Keratinocyte (primary cell): Measurements from ENCODE around the gene CYP3A4. TPM values are rescaled to one million over a fixed set of nuclear protein-coding genes. Genes with fewer than 3 reads are reported as not detected.

Source experiments
- DNase-seq: peaks from one replicate; pipeline ENCODE4 v3.0.0-alpha.2; 2011; ENCODE audit warnings: low read depth, missing footprints, low spot score
- FAIRE-seq: peaks from 2 replicates; lab custom pipeline; 2011; peaks lifted over from hg19 to GRCh38; lab: Jason Lieb, UNC
- H2AFZ ChIP-seq: 2 replicates; pipeline ENCODE4 v1.6.0; 2012; ENCODE audit warnings: low read length, control low read depth, inconsistent platforms; ENCODE audit not compliant: control insufficient read depth
- H3K27ac ChIP-seq: 2 replicates; pipeline ENCODE4 v1.5.1; 2011; ENCODE audit warnings: low read length; ENCODE audit not compliant: control insufficient read depth, insufficient read depth
- H3K27me3 ChIP-seq: 3 replicates; pipeline ENCODE4 v1.6.0; 2011; ENCODE audit warnings: low read length; ENCODE audit not compliant: control insufficient read depth, insufficient read depth; ENCODE audit errors: extremely low read depth
- H3K36me3 ChIP-seq, 2 experiments: 2 replicates in 1 of 2; 3 replicates in 1 of 2; pipeline ENCODE4 v1.5.1; 2011; ENCODE audit warnings: low read length in 2 of 2, mild to moderate bottlenecking in 1 of 2; ENCODE audit not compliant: control insufficient read depth in 2 of 2, insufficient read depth in 2 of 2; ENCODE audit errors: extremely low read depth in 1 of 2
- H3K4me1 ChIP-seq: 3 replicates; pipeline ENCODE4 v1.5.1; 2011; ENCODE audit warnings: low read length; ENCODE audit not compliant: control insufficient read depth, insufficient read depth; ENCODE audit errors: extremely low read depth
- H3K4me2 ChIP-seq: 3 replicates; pipeline ENCODE4 v1.6.0; 2011; ENCODE audit warnings: low read depth, low read length; ENCODE audit not compliant: control insufficient read depth, insufficient read depth; ENCODE audit errors: extremely low read depth
- H3K4me3 ChIP-seq, 3 experiments: fragments of 200-600 bp in 1 of 3; sonication (generic) in 1 of 3; 2 replicates in 2 of 3; 3 replicates in 1 of 3; pipeline ENCODE4 v1.5.1; 2011 to 2016; ENCODE audit warnings: low read length in 3 of 3, mild to moderate bottlenecking in 3 of 3, control low read depth in 2 of 3, inconsistent platforms in 1 of 3, low read depth in 1 of 3, mixed read lengths in 1 of 3, mixed run types in 1 of 3, moderate library complexity in 1 of 3; ENCODE audit not compliant: control insufficient read depth in 2 of 3, insufficient read depth in 2 of 3; ENCODE audit errors: extremely low read depth in 1 of 3
- H3K79me2 ChIP-seq: 2 replicates; pipeline ENCODE4 v1.6.0; 2012; ENCODE audit warnings: low read length; ENCODE audit not compliant: control insufficient read depth, insufficient read depth
- H3K9ac ChIP-seq: 3 replicates; pipeline ENCODE4 v1.6.0; 2011; ENCODE audit warnings: low read length; ENCODE audit not compliant: control insufficient read depth, insufficient read depth; ENCODE audit errors: extremely low read depth
- H3K9me1 ChIP-seq: 3 replicates; pipeline ENCODE4 v1.6.0; 2011; ENCODE audit warnings: low read length; ENCODE audit not compliant: control insufficient read depth, insufficient read depth; ENCODE audit errors: extremely low read depth
- H3K9me3 ChIP-seq: 2 replicates; pipeline ENCODE4 v1.5.1; 2012; ENCODE audit warnings: low read depth, low read length; ENCODE audit not compliant: control insufficient read depth
- H4K20me1 ChIP-seq: 3 replicates; pipeline ENCODE4 v1.6.0; 2011; ENCODE audit warnings: low read length; ENCODE audit not compliant: control insufficient read depth, insufficient read depth; ENCODE audit errors: extremely low read depth
- EZH2 ChIP-seq: IDR thresholded peaks from one replicate; pipeline ENCODE4 v1.6.1; 2012; ENCODE audit warnings: inconsistent platforms, mild to moderate bottlenecking, low read length, moderate library complexity
- dilution Hi-C: fragments of 300-500 bp; cut with MboI; formaldehyde crosslinking; loops from one replicate; pipeline ENCODE4 v1.7.0; 2020; ENCODE audit warnings: low sequenced_read_pairs; ENCODE audit not compliant: extremely low pct_ligation_motif_present
- polyA plus RNA-seq, 5 experiments: library from polyadenylated mRNA; depleted of rRNA in 3 of 5; stranded (reverse) in 3 of 5; stranded (forward) in 1 of 5; unstranded in 1 of 5; fragments of >200 nt; gene quantifications; 1 replicate in 1 of 5; 2 replicates in 3 of 5; 3 replicates in 1 of 5; pipeline versions ENCODE4 v1.2.1 to v1.2.3, GENCODE V29; 2011 to 2012; ENCODE audit warnings: missing spikeins in 2 of 5, low read depth in 1 of 5, low replicate concordance in 1 of 5
- TF ChIP-seq, protein P1 (sequence below), 3 experiments: IDR thresholded peaks in 1 of 3; conservative IDR thresholded peaks in 1 of 3; optimal IDR thresholded peaks in 1 of 3; 2 replicates in 2 of 3; 3 replicates in 1 of 3; pipeline versions ENCODE3 to v1.5.1; 2011; ENCODE audit warnings: low read length in 3 of 3, mild to moderate bottlenecking in 3 of 3, moderate library complexity in 2 of 3, control low read depth in 1 of 3, inconsistent platforms in 1 of 3; ENCODE audit not compliant: insufficient read depth in 2 of 3; ENCODE audit errors: extremely low read depth in 1 of 3

The CYP3A4 gene
- polyA plus RNA-seq, 1 donor (not counting 4 experiments of a cell fraction or from before 2014, with no cell fraction given) = not detected

DNA sequence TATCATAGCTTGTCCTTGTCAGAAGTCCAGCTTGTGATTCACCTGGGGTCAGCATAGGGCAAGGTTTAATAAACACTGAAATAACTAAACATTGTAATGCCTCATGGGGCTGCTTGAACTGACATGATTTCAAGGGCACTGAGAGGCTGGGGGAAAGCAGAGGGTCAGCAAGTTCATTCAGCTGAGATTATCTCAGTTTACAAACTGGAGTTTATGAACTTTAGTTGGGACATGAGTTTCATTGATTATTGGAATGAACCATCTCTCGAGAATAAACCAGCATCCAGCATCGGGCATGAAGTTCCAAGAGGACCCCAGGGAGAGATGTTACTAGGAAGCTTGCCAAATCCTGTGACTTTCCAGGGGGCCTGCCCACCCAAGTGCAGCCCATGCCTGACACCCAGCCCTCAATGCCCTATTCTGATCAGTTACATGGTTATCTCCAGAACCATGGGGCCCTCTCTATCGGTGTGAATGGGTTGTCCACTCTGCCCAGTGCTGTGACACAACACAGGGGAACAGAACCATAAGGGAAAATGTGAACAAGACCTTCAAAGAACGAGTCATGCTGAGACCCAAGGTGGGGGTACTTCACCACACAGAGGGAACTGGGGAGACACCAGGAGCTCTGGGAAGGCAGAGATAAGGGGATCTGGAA, 41.1 kb downstream of the CYP3A4 start:
- DNase-seq (no peak), FAIRE-seq (no peak)
- H3K36me3 ChIP-seq = no peaks in the 10 kb centered on the region
- dilution Hi-C loops = no loop called here
- H2AFZ ChIP-seq = no peak overlapping the region
- TF ChIP-seq, protein P1, sequence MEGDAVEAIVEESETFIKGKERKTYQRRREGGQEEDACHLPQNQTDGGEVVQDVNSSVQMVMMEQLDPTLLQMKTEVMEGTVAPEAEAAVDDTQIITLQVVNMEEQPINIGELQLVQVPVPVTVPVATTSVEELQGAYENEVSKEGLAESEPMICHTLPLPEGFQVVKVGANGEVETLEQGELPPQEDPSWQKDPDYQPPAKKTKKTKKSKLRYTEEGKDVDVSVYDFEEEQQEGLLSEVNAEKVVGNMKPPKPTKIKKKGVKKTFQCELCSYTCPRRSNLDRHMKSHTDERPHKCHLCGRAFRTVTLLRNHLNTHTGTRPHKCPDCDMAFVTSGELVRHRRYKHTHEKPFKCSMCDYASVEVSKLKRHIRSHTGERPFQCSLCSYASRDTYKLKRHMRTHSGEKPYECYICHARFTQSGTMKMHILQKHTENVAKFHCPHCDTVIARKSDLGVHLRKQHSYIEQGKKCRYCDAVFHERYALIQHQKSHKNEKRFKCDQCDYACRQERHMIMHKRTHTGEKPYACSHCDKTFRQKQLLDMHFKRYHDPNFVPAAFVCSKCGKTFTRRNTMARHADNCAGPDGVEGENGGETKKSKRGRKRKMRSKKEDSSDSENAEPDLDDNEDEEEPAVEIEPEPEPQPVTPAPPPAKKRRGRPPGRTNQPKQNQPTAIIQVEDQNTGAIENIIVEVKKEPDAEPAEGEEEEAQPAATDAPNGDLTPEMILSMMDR (optimal IDR thresholded peaks at IDR 0.05 in 1 of 3, IDR thresholded peaks at IDR 0.05 in 1 of 3, conservative IDR thresholded peaks at IDR 0.05 in 1 of 3; ENCODE audit: extremely low read depth in 1 of 3, insufficient read depth in 2 of 3, low read length in 3 of 3) = no peak
- no peak for TF ChIP-seq EZH2
- H4K20me1 ChIP-seq = no peaks in the 10 kb centered on the region
- peaks cover 8% of the 10 kb centered on the region for H3K4me1 ChIP-seq
- H3K4me2 ChIP-seq = no peak overlapping the region
- H3K9me1 ChIP-seq = no peaks in the 10 kb centered on the region
- no peak overlapping the region for H3K4me3 ChIP-seq
- no peaks in the 10 kb centered on the region for H3K27me3 ChIP-seq
- H3K27ac ChIP-seq = no peak overlapping the region
- H3K9me3 ChIP-seq = no peaks in the 10 kb centered on the region
- H3K9ac ChIP-seq = no peak overlapping the region
- no peaks in the 10 kb centered on the region for H3K79me2 ChIP-seq

DNA sequence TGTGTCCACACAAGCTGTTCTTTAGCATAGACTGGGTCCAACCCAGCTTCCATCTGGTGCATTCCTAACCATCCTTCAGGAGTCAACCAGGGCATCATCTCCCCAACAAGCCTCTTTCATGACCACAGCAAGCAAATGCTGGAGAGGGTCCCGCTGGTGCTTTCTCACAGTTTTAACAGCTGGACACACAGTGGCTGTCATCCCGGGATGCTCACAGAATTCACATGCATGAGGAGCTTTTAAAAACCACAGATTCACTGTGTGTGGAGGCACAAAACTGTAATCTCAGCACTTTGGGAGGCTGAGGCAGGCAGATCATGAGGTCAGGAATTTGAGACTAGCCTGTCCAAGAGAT, 42.6 kb downstream of the CYP3A4 start:
- Histone ChIP-seq H3K4me3 (no peak overlapping the region), H4K20me1 (no peaks in the 10 kb centered on the region), H3K9ac (no peak overlapping the region), H3K36me3 (no peaks in the 10 kb centered on the region), H3K9me1 (no peaks in the 10 kb centered on the region), H3K27ac (no peak overlapping the region), H3K4me1 (peaks cover 21% of the 10 kb centered on the region), H3K79me2 (no peaks in the 10 kb centered on the region), H3K4me2 (no peak overlapping the region), H2AFZ (no peak overlapping the region), H3K27me3 (no peaks in the 10 kb centered on the region), H3K9me3 (no peaks in the 10 kb centered on the region)
- TF ChIP-seq, protein P1 (optimal IDR thresholded peaks at IDR 0.05 in 1 of 3, IDR thresholded peaks at IDR 0.05 in 1 of 3, conservative IDR thresholded peaks at IDR 0.05 in 1 of 3; ENCODE audit: extremely low read depth in 1 of 3, insufficient read depth in 2 of 3, low read length in 3 of 3) = no peak
- no peak for TF ChIP-seq EZH2
- dilution Hi-C loops = no loop called here
- FAIRE-seq (no peak), DNase-seq (no peak)
